Skeletal muscle cell (primary cell): ENCODE measurements around the gene EDC3.
A peak's percentile ranks its signal among the peaks of the same experiment; 100 is the strongest.
"Not testable (repeated sequence)": the region's sequence is repeated elsewhere in the genome, so short reads cannot be mapped to it uniquely, and the experiment has no call there.

Experiments
- DNase-seq: peaks from one replicate; pipeline ENCODE4 v3.0.0-alpha.2; 2010; ENCODE audit warnings: low read depth
- H3K4me3 ChIP-seq: 2 replicates; pipeline ENCODE4 v1.5.1; 2011; ENCODE audit warnings: low read depth, mild to moderate bottlenecking, control low read depth, low read length, moderate library complexity

EDC3 gene

GRCh38 chr15:74629696-74630095, 66.1 kb downstream of the EDC3 start:
- not testable (repeated sequence) for DNase-seq, H3K4me3 ChIP-seq

- DNase-seq = no peak
Measured at GRCh38 chr15:74628949-74629348, 66.9 kb downstream of the EDC3 start.

GRCh38 chr15:74628199-74628598, 67.6 kb downstream of the EDC3 start:
- no peak for DNase-seq
- H3K4me3 ChIP-seq = no peak overlapping the region

More at GRCh38 chr15:74628949-74629348, 66.9 kb downstream of the EDC3 start:
- no peak overlapping the region for H3K4me3 ChIP-seq

GRCh38 chr15:74627766-74628165, 68.1 kb downstream of the EDC3 start:
- H3K4me3 ChIP-seq = no peak overlapping the region
- no peak for DNase-seq

- no peak overlapping the region for H3K4me3 ChIP-seq
- no peak for DNase-seq
Measured at GRCh38 chr15:74626752-74627692, 68.8 kb downstream of the EDC3 start.

- H3K4me3 ChIP-seq = no peak overlapping the region
- DNase-seq = no peak
Measured at GRCh38 chr15:74626336-74626735, 69.5 kb downstream of the EDC3 start.

GRCh38 chr15:74625693-74626092, 70.1 kb downstream of the EDC3 start:
- no peak overlapping the region for H3K4me3 ChIP-seq
- DNase-seq = no peak

- no peak overlapping the region for H3K4me3 ChIP-seq
- no peak for DNase-seq
Measured at GRCh38 chr15:74624020-74624602, 71.7 kb downstream of the EDC3 start.

- DNase-seq = no peak
- no peak overlapping the region for H3K4me3 ChIP-seq
Measured at GRCh38 chr15:74622758-74623157, 73.1 kb downstream of the EDC3 start.

GRCh38 chr15:74621936-74622335, 73.9 kb downstream of the EDC3 start:
- no peak for DNase-seq
- no peak overlapping the region for H3K4me3 ChIP-seq

GRCh38 chr15:74621546-74621920, 74.3 kb downstream of the EDC3 start:
- DNase-seq = no peak
- H3K4me3 ChIP-seq = no peak overlapping the region

GRCh38 chr15:74620636-74621545, 74.9 kb downstream of the EDC3 start:
- no peak overlapping the region for H3K4me3 ChIP-seq
- no peak for DNase-seq

- H3K4me3 ChIP-seq = no peak overlapping the region
- no peak for DNase-seq
Measured at GRCh38 chr15:74619916-74620635, 75.7 kb downstream of the EDC3 start.

GRCh38 chr15:74618841-74619596, 76.8 kb downstream of the EDC3 start:
- no peak overlapping the region for H3K4me3 ChIP-seq
- DNase-seq = no peak

- DNase-seq = no peak
- H3K4me3 ChIP-seq = peak overlapping the region; percentile 100
Measured at GRCh38 chr15:74616996-74617395, 78.8 kb downstream of the EDC3 start.

GRCh38 chr15:74616366-74616939, 79.4 kb downstream of the EDC3 start:
- no peak for DNase-seq
- H3K4me3 ChIP-seq = peak overlapping the region; percentile 100

GRCh38 chr15:74615508-74616365, 80.1 kb downstream of the EDC3 start, which contains the start of gene CLK3:
Gene CLK3, plus strand, starts transcription at chr15:74615836. Its CDS starts 3,361 bp downstream, at chr15:74619197.
- DNase-seq = peak; percentile 82
- H3K4me3 ChIP-seq = peak within 1 kb of the TSS; percentile 100
